NT2/D1 (cell line): Measurements from ENCODE around the gene COLEC11.

ENCODE experiments used
- SUZ12 ChIP-seq: IDR thresholded peaks from 2 replicates; pipeline ENCODE4 v1.6.1; 2011; ENCODE audit not compliant: insufficient read length, insufficient read depth; ENCODE audit errors: extremely low read depth
- YY1 ChIP-seq: IDR thresholded peaks from 2 replicates; pipeline ENCODE4 v1.6.1; 2011; ENCODE audit not compliant: insufficient read length, insufficient read depth

DNA sequence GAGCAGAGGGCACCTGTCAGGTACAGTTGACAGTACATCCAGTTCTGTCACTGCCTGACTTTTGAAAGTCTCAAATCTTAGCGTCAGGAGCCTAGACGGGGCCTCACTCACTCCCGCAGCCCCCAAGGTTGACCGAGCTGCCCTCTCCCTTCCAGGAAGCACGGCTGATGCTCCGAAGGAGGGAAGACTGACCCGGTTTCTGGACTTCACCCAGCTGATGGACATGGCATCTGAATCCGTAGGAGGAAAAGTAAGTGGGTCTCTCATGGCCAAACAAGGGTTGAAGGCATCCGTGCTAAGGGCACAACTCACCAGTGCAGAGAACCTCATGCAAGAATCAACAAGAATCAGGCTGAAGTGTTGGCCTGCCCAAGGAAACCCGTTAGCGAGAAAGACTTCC lies 76.0 kb downstream of the COLEC11 start:
- TF ChIP-seq YY1 (no peak), SUZ12 (no peak)
